GM19452 (cell line): Measurements from ENCODE around the gene SELENOW.
"Not testable (repeated sequence)": the region's sequence is repeated elsewhere in the genome, so short reads cannot be mapped to it uniquely, and the experiment has no call there.

ENCODE experiments used
- ATAC-seq: cut with Tn5 transposase; IDR thresholded peaks from one replicate; pipeline ENCODE4 v1.9.1; 2021; ENCODE audit not compliant: unreplicated experiment

The SELENOW gene

DNA sequence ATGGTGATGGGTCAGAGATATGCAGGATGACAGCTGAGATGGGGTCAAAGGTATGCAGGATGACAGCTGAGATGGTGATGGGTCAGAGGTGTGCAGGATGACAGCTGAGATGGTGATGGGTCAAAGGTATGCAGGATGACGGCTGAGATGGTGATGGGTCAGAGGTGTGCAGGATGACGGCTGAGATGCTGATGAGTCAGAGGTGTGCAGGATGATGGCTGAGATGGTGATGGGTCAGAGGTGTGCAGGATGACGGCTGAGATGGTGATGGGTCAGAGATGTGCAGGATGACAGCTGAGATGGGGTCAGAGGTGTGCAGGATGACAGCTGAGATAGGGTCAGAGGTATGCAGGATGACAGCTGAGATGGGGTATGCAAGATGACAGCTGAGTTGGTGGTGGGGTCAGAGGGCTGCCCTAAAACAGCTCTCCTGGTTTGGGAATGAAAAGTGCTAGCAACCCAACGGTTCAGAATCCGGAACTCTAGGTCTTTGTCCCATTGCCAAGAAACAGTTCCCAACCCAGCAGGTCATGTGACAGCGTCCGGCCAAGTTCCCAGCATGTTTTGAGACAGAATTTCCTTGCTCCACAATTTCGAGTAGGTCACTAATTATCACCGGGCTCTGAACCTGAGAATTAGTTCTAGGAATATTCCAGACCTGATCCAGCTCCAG lies 3.2 kb downstream of the SELENOW start:
- ATAC-seq = no peak

GRCh38 chr19:47786566-47786965 lies 8.1 kb downstream of the SELENOW start:
- no peak for ATAC-seq

GRCh38 chr19:47787307-47787706 lies 8.8 kb downstream of the SELENOW start:
- ATAC-seq = not testable (repeated sequence)

- ATAC-seq = not testable (repeated sequence)
These were observed 11.3 kb downstream of the SELENOW start for GRCh38 chr19:47789811-47790210.

DNA sequence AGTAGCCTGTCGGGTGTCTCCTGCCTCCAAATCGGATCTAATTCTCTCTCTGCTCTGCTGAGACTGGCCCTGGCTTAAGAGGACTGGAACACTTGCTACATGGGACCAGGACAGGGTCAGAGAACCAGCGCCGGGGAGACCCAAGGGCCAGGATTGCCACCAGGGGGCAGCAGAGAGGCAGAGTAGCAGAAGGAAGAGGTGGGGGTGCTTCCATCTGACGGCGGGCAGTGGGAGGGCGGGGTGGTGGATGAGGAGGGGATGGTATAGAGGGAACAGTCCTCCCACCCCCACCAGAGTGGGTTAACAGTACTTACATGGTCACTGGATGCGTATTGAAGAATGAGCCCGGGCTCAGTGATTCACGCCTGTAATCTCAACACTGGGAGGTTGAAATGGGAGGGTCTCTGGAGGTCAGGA lies 11.9 kb downstream of the SELENOW start:
- no peak for ATAC-seq

- ATAC-seq = no peak
These were observed 14.1 kb downstream of the SELENOW start for GRCh38 chr19:47792616-47793015.

DNA sequence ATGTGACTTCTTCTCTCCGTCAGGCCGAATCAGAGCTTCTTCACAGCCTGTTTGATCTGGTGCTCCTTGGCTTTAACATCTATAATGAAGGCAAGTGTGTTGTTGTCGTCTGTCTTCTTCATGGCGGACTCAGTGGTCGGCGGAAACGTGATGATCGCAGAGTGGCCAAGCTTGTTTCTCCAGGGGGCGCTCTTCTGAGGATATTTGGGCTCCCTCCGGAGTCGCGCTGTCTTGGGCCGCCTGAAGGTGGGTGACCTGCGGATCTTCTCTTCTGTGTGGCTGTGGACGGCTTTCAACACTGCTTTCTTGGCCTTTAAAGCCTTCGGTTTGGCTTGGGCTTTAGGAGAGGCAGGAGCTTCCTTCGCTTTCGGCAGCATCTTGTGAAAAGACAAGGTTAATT lies 16.0 kb downstream of the SELENOW start:
- no peak for ATAC-seq

GRCh38 chr19:47796785-47797184 lies 18.3 kb downstream of the SELENOW start:
- no peak for ATAC-seq

- no peak for ATAC-seq
These were observed 19.7 kb downstream of the SELENOW start for GRCh38 chr19:47797996-47798903.

DNA sequence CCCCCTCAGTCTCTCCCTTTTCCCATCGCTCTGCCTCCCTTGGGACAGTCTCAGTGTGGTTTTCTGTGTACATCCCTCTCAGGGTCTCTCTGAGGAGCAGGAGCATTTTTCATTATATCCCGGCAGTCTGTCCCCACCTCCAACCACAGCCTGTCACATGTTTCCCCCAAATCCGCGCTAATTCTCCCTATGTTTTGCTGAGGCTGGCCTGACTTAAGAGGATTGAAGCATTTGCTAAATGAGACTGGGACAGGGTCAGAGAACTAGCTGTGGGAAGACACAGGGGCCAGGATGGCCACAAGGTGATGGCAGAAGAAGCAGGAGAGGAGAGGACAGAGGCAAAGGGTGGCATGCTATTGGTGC lies 20.4 kb downstream of the SELENOW start:
- ATAC-seq = no peak

- ATAC-seq = no peak
These were observed 22.8 kb downstream of the SELENOW start for GRCh38 chr19:47801270-47801669.

DNA sequence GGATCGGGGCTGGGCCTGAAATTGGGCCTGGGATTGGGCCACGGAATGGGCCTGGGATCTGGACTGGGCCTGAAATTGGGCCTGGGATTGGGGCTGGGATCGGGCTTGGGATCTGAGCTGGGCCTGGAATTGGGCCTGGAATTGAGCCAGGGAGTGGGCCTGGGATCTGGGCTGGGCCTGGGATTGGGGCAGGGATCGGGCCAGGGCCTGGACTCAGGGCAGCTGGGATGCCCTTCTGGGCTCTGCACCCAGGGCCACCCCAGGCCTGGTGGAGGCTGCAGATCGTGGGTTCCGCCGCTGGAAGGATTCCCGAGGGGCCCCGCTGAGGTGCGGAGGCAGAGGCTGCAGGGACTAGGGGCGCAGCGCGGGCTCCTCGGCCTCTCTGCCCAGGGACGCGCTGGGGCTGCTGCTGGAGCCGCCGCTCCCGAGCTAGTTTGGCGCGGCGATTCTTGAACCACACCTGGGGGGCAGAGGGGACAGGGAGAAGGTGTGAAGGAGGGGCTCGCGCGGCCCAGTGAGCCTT lies 24.1 kb downstream of the SELENOW start:
- ATAC-seq = no peak

DNA sequence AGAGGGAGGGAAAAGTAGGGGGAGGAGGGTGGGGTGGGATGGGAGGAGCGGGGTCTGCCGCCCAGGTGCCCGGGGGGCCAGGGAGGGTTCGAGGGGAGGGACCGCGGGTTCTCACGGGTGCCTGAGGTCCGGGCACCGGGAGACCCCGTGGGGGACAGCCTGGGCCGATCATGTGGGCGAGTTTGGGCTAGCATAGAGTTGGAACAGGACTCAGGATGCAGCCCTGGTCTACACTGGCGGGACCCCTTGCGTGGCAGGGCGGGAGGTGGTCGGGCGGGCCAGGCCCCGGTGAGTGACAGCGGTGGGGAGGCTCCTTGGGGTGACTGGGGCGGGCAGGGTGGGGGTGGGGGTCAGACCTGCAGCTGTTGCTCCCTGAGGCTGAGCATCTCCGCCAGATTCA lies 24.6 kb downstream of the SELENOW start:
- not testable (repeated sequence) for ATAC-seq

DNA sequence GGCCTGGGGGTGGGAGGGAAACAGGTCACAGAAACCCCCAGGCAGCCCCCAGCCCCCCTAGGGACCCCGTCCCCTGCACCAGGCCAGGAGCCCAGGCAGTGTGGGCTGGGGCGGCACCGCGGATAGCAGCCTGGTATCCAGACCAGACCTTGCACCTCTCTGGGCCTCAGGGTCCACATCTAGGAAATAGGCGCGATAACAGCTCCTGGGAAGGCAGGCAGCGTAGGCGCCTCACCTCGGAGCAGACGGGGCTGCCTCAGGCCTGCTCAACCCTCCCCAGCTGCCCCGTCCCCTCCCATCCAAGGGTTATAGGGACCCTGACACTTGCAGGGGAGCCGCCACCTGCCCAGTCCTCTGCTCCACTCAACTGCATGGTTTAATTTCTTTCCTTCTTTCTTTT lies 25.2 kb downstream of the SELENOW start:
- not testable (repeated sequence) for ATAC-seq

GRCh38 chr19:47804451-47804850 lies 25.9 kb downstream of the SELENOW start, which contains the start of gene TPRX1:
Gene TPRX1 (minus strand): TSS chr19:47804551. CDS start chr19:47804539, 12 bp downstream.
- ATAC-seq = not testable (repeated sequence)

- ATAC-seq = no peak
These were observed 26.8 kb downstream of the SELENOW start for GRCh38 chr19:47805313-47805712.

DNA sequence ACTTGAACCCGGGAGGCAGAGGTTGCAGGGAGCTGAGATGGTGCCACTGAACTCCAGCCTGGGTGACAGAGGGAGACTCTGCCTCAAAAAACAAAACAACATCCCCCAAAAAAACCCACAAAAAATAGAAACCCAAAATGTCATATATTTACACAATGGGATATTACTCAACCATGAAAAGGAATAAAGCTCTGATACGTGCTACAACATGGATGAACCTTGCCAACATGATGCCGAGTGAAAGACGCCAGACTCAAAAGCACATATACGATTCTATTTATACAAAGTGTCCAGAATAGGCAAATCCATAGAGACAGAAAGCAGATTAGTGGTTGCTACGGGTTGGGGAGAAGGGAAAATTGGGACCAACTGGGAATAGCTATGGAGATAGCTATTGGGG lies 27.9 kb downstream of the SELENOW start:
- ATAC-seq = no peak

GRCh38 chr19:47813304-47813994 lies 34.9 kb downstream of the SELENOW start:
- no peak for ATAC-seq

- ATAC-seq = no peak
These were observed 35.5 kb downstream of the SELENOW start for GRCh38 chr19:47813995-47814328.

DNA sequence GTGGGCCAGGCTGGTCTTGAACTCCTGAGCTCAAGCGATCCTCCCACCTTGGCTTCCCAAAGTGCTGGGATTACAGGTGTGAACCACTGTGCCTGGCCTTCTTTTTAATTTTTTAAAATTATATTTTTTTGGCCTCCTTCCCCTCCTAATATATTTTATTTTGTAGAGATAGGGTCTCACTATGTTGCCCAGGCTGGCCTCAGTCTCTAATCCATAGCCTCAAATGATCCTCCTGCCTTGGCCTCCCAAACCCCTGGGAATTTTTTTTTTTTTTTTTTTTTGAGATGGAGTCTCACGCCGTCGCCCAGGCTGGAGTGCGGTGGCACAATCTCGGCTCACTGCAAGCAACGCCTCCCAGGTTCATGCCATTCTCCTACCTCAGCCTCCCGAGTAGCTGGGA lies 37.8 kb downstream of the SELENOW start:
- not testable (repeated sequence) for ATAC-seq

DNA sequence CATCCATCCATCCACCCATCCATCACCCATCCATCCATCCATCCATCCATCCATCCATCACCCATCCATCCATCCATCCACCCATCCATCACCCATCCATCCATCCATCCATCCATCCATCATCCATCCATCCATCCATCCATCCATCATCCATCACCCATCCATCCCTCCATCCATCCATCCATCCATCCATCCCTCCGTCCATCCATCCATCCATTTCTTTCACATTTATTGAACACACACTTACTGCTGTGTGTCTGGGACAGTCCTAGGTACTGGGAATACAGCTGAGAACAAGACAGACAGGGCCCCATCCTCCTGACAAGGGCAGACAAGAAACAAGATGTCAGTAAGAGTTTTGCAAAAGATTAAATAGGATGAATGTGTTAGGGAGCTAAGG lies 39.7 kb downstream of the SELENOW start:
- ATAC-seq = not testable (repeated sequence)
